GM12878 (cell line): ENCODE results near the gene CDK5RAP1. TPM values are rescaled to one million over a fixed set of nuclear protein-coding genes. Genes with fewer than 3 reads are reported as not detected.

Experiments
- ATAC-seq: fragments of 200-7000 bp; cut with Tn5 transposase; 3 replicates; pipeline ENCODE4 v1.9.1; 2020; ENCODE audit warnings: mild to moderate bottlenecking, moderate library complexity
- BruUV-seq: library from RNA; stranded (reverse); fragments of 400-500 nt; replicated peaks from 2 replicates; lab custom pipeline; 2021; lab: Mats Ljungman, UMichigan
- CTCF ChIA-PET: fragments of 300-600 bp; sonication (Branson Sonifier 250); formaldehyde crosslinking; extraction: SDS; loops from one replicate; lab custom pipeline; 2021; ENCODE audit warnings: inconsistent platforms; lab: Yijun Ruan, JAX
- POLR2A ChIA-PET: fragments of 350-600 bp; formaldehyde crosslinking; extraction: SDS; loops from one replicate; lab custom pipeline; 2021; ENCODE audit warnings: inconsistent platforms; lab: Charles Lee
- RAD21 ChIA-PET: fragments of 300-600 bp; sonication (Branson Sonifier 250); formaldehyde crosslinking; loops from one replicate; lab custom pipeline; 2023; ENCODE audit warnings: antibody characterized with exemption; ENCODE audit not compliant: unreplicated experiment; lab: Charles Lee
- SMC1A ChIA-PET: fragments of 300-600 bp; sonication (Branson Sonifier 250); formaldehyde crosslinking; loops from one replicate; lab custom pipeline; 2023; ENCODE audit not compliant: unreplicated experiment, uncharacterized antibody; lab: Charles Lee
- DNase-seq: peaks from one replicate; pipeline ENCODE4 v3.0.0-alpha.2; 2011; ENCODE audit warnings: low read depth, low spot score
- FAIRE-seq: peaks from 3 replicates; lab custom pipeline; 2011; peaks lifted over from hg19 to GRCh38; lab: Jason Lieb, UNC
- H2AFZ ChIP-seq: 2 replicates; pipeline ENCODE4 v1.6.0; 2011; ENCODE audit warnings: low read depth, low read length, control low read depth; ENCODE audit not compliant: control insufficient read depth
- H3K27ac ChIP-seq: 2 replicates; pipeline ENCODE4 v1.5.1; 2011; ENCODE audit warnings: control low read depth; ENCODE audit not compliant: control insufficient read depth, insufficient read depth
- H3K27me3 ChIP-seq, 2 experiments: replicated peaks in 1 of 2; 2 replicates each; pipeline versions ENCODE4 v1.6.0 to v1.6.1; 2011; ENCODE audit warnings: low read length in 1 of 2; ENCODE audit not compliant: control insufficient read depth in 2 of 2, insufficient read depth in 2 of 2
- H3K36me3 ChIP-seq, 2 experiments: 2 replicates each; pipeline ENCODE4 v1.5.1; 2011; ENCODE audit warnings: low read length in 1 of 2; ENCODE audit not compliant: control insufficient read depth in 2 of 2, insufficient read depth in 2 of 2
- H3K4me1 ChIP-seq: 2 replicates; pipeline ENCODE4 v1.6.1; 2011; ENCODE audit warnings: mild to moderate bottlenecking, low read length, moderate library complexity, mixed read lengths; ENCODE audit not compliant: control insufficient read depth, insufficient read depth
- H3K4me2 ChIP-seq: 2 replicates; pipeline ENCODE4 v1.6.0; 2011; ENCODE audit warnings: control low read depth; ENCODE audit not compliant: control insufficient read depth, insufficient read depth
- H3K4me3 ChIP-seq: fragments of 200-600 bp; sonication (generic); 2 replicates; pipeline ENCODE4 v1.5.1; 2016
- H3K79me2 ChIP-seq: 2 replicates; pipeline ENCODE4 v1.6.0; 2011; ENCODE audit warnings: low read length; ENCODE audit not compliant: control insufficient read depth, insufficient read depth
- H3K9ac ChIP-seq: 2 replicates; pipeline ENCODE4 v1.8.0; 2011; ENCODE audit warnings: low read length, control low read depth, mixed read lengths; ENCODE audit not compliant: control insufficient read depth, insufficient read depth
- H3K9me3 ChIP-seq: replicated peaks from 3 replicates; pipeline ENCODE4 v1.5.1; 2011; ENCODE audit warnings: mild to moderate bottlenecking, low read length; ENCODE audit not compliant: control insufficient read depth, insufficient read depth
- H4K20me1 ChIP-seq: 2 replicates; pipeline ENCODE4 v1.6.0; 2011; ENCODE audit not compliant: control insufficient read depth, insufficient read depth
- CREM ChIP-seq: IDR thresholded peaks from 2 replicates; pipeline ENCODE4 v1.6.1; 2014; ENCODE audit warnings: antibody characterized with exemption, low read depth
- EP300 ChIP-seq, 2 experiments: fragments of 150-350 bp in 1 of 2; IDR thresholded peaks; 2 replicates each; pipeline ENCODE4 v1.6.1; 2011 to 2012; ENCODE audit warnings: low read depth in 2 of 2, low read length in 2 of 2, borderline replicate concordance in 1 of 2, improper control_type of control experiment in 1 of 2, inconsistent platforms in 1 of 2; ENCODE audit not compliant: control insufficient read depth in 1 of 2
- IRF4 ChIP-seq: IDR thresholded peaks from 2 replicates; pipeline ENCODE4 v1.6.1; 2011; ENCODE audit warnings: low read depth, low read length
- RB1 ChIP-seq: fragments of 450-650 bp; formaldehyde crosslinking; IDR thresholded peaks from 2 replicates; pipeline ENCODE4 v1.6.1; 2017; ENCODE audit warnings: mild to moderate bottlenecking, borderline replicate concordance
- RBBP5 ChIP-seq: fragments of 200-600 bp; sonication (generic); conservative IDR thresholded peaks from 2 replicates; pipeline ENCODE4 v1.6.1; 2016
- RUNX3 ChIP-seq: IDR thresholded peaks from 2 replicates; pipeline ENCODE4 v1.6.1; 2012; ENCODE audit warnings: low read length, inconsistent platforms
- STAT1 ChIP-seq: fragments of 450-650 bp; conservative IDR thresholded peaks from 2 replicates; pipeline ENCODE4 v1.6.1; 2014; ENCODE audit warnings: antibody characterized with exemption, mild to moderate bottlenecking
- TCF7 ChIP-seq: IDR thresholded peaks from 2 replicates; pipeline ENCODE4 v1.6.1; 2014; ENCODE audit warnings: antibody characterized with exemption, borderline replicate concordance
- WGBS: methylation state at CpG from one replicate; pipeline ENCODE4 v1.1.6; 2016; ENCODE audit warnings: low lambda C conversion rate; ENCODE audit not compliant: insufficient replicate concordance, insufficient coverage; ENCODE audit errors: missing lambda C conversion rate; 5-methylcytosine and 5-hydroxymethylcytosine counted together
- in situ Hi-C: fragments of 300-500 bp; cut with MboI; formaldehyde crosslinking; loops from 9 replicates; pipeline ENCODE4 v1.14.3; 2018; ENCODE audit warnings: mixed read lengths
- intact Hi-C: fragments of 100-400 bp; cut with micrococcal nuclease; formaldehyde crosslinking; loops from one replicate; pipeline ENCODE4 v1.14.2; 2022; ENCODE audit not compliant: unreplicated experiment
- polyA plus RNA-seq, 11 experiments: library from polyadenylated mRNA; depleted of rRNA in 4 of 11; unstranded in 6 of 11; stranded (reverse) in 5 of 11; fragments of >200 nt; fragmentation: Nextera tagmentation in 4 of 11; fragmentation: Illumina TruSeq in 1 of 11; extraction: Ambion mirVana in 4 of 11; extraction: Trizol in 1 of 11; gene quantifications; 1 replicate in 1 of 11; 2 replicates in 10 of 11; pipeline versions ENCODE4 v1.2.1 to v1.2.3, GENCODE V29; 2011 to 2016; ENCODE audit warnings: inconsistent platforms in 2 of 11, missing spikeins in 2 of 11, low read depth in 1 of 11
- total RNA-seq, 4 experiments: library from RNA; depleted of rRNA in 3 of 4; stranded (reverse); fragments of >200 nt in 3 of 4; fragmentation: Illumina TruSeq in 1 of 4; extraction: Trizol in 1 of 4; gene quantifications; 2 replicates each; pipeline versions ENCODE4 v1.2.1 to v1.2.3, GENCODE V29; 2013 to 2021
- TF ChIP-seq, protein P1 (sequence below): fragments of 450-650 bp; IDR thresholded peaks from 2 replicates; pipeline ENCODE4 v1.6.1; 2017; ENCODE audit warnings: low read depth, mild to moderate bottlenecking, moderate library complexity

CDK5RAP1 gene
- total and polyA plus RNA-seq, 10 of the 15 experiments (the other 5 are each of a cell fraction or from before 2014, with no cell fraction given) = 30.4 to 67.6 (median 38.8) TPM

DNA sequence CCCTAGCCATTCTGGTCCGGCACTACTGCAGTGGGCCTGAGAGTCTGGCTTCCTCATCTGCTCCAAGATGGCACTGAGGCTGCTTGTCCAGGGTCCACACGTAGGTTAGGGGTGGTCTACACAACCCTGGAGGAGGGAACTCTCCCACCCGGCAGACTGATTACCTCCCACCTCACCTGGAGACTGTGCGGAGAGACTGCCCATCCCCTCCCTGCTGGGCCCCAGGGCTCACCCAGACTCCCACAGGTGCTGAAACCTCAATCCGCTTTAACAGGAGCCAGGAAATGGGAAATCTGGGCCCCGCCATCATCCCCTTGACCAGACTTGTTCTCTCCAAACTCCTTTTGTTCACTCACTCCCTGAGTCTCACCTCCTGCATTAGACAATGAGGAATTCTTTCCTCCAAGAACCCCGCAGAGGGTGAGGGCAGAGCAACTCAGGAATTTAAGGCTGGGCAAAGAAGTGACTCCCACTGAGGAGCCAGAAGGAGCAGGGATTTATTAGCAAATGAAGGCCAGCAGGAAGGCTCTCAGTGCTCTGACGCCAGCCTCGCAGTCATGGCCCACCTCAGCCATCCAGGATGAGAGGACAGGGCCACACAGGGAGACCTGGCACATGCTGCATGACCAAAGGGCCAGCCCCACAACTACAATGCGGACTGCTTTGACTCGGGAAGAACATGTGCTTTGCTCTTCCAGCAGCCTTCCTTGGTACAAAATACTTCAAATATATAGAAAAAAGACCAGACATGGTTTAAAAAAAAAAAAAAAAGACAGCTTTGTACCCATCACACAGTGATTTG, 53.0 kb downstream of the CDK5RAP1 start:
- Histone ChIP-seq H3K9me3 (no peaks in the 10 kb centered on the region), H3K36me3 (peaks cover 0 to 4% of the 10 kb centered on the region in 2 experiments; a peak in 1 of 4 replicates), H3K27me3 (no peaks in the 10 kb centered on the region), H3K9ac (no peak overlapping the region), H3K27ac (no peak overlapping the region), H4K20me1 (no peaks in the 10 kb centered on the region), H3K79me2 (no peaks in the 10 kb centered on the region), H2AFZ (no peak overlapping the region), H3K4me3 (no peak overlapping the region), H3K4me2 (no peak overlapping the region), H3K4me1 (no peaks in the 10 kb centered on the region)
- WGBS = 91% methylated on average over 9 of the region's 11 CpGs
- intact Hi-C loops (no loop called here), in situ Hi-C loops (no loop called here)
- POLR2A ChIA-PET = no interaction called here
- CTCF ChIA-PET = no interaction called here
- TF ChIP-seq RB1 (no peak), IRF4 (no peak), CREM (no peak), RUNX3 (no peak), STAT1 (no peak), TCF7 (no peak), EP300 (IDR thresholded peaks at IDR 0.05; ENCODE audit: borderline replicate concordance in 1 of 2, control insufficient read depth in 1 of 2, low read depth in 2 of 2, low read length in 2 of 2) (no peak), RBBP5 (no peak)
- TF ChIP-seq, protein P1, sequence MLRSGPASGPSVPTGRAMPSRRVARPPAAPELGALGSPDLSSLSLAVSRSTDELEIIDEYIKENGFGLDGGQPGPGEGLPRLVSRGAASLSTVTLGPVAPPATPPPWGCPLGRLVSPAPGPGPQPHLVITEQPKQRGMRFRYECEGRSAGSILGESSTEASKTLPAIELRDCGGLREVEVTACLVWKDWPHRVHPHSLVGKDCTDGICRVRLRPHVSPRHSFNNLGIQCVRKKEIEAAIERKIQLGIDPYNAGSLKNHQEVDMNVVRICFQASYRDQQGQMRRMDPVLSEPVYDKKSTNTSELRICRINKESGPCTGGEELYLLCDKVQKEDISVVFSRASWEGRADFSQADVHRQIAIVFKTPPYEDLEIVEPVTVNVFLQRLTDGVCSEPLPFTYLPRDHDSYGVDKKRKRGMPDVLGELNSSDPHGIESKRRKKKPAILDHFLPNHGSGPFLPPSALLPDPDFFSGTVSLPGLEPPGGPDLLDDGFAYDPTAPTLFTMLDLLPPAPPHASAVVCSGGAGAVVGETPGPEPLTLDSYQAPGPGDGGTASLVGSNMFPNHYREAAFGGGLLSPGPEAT = no peak
- no TSS peak for BruUV-seq
- RAD21 ChIA-PET = no interaction called here
- no peak for ATAC-seq
- FAIRE-seq = no peak
- no peak for DNase-seq
- SMC1A ChIA-PET = no interaction called here
